Stimulated activated CD8-positive, alpha-beta memory T cell treated with anti-CD3 and anti-CD28 coated beads, Interleukin-15, amount 100 ng/mL, for 1 hour (primary cell): Measurements from ENCODE around the gene C8A.

Experiments
- DNase-seq: peaks from one replicate; pipeline ENCODE4 v3.0.0-alpha.2; 2020; ENCODE audit warnings: low read depth

Gene C8A

DNA sequence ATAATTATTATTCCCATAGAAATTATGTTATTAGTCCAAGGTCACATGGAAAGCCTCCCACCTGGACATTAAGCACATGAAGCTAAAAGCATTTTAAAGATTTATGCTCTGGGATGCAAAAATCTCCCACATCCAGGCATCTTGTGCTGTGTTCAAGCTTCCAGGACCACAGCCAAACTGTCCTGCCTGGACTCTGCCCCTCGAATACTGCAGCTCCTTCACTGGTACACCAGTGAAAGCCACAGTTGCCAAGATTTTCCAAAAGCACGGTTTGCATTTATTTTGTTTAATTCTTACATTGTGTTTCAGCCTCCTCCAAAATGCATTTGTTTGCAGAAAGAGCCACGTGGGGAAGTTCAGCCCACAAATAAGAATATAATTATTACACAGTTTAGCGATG is 72.6 kb downstream of the C8A start:
- DNase-seq: no peak

DNA sequence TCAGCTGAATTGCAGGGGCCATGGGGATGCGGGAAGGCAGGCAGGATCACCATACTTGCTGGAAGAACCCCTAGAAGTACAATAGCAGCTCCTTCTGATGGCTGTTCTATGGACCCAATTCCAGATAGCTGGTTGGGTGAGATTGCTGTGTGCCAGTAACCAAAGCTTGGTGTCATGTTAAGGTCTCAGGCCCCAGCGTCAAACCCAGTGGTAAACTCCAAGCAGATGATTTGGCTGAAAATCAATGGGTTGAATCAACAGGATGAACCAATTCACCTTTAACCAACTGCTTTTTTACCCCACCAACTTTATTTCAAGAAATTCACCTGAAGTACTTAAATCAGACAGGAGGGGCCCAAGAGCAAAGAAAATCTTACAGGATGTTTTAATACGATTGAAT is 73.4 kb downstream of the C8A start:
- no peak for DNase-seq

DNA sequence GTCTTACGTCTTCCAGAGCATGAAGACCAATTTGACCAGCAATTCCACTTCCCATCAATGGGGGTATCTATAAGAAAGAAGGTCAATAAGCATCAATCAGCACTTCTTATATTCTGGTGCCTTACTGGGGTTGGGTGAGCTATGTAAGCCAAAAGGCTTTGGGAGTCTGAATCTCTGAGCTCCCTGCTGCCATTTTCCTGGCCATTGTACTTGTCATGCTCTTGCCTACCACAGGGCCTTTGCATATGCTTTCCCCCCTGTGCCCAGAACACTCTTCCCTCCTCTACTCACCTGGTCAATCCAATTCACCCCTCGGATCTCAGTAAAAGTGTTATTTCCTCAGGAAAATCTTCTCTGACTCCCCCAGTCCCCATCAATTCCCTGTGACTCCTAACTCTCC is 74.9 kb downstream of the C8A start:
- no peak for DNase-seq

DNA sequence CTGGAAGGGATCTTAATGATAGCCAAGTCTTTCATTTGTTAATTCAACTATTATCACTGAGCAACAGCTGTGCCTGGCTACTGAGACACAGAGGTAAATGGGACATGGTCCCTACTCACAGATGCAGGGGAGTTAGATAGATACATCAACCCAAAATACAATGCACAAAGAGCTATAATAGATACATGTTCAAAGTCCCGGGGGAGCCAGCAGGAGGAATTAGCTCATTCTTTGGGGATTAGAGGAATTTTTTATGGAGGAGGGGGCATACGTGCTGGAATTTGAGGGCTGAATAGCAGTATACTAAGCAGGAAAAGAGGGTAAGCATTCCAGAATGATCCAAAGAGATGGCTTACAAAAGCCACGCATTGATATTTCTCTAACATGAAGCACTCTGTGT is 76.6 kb downstream of the C8A start:
- no peak for DNase-seq

DNA sequence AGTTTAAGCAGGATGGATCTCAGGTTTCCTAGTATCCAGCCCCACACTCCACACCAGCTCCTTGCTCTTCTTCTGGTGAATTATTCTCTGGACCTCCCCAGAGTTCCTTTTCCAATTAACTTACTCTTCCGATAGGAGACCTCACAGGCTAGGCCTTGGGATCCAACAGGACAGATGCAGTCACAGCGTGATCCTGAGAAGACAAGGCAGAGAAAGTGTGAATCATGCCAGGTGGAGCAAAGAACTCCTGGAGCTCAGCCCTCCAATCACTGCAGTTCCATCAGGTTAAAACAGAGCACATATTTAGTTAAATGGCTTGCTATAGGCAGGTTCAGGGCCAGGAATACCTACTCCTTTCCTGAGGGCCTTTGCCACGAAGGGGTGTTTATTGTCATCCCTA is 77.1 kb downstream of the C8A start:
- no peak for DNase-seq

DNA sequence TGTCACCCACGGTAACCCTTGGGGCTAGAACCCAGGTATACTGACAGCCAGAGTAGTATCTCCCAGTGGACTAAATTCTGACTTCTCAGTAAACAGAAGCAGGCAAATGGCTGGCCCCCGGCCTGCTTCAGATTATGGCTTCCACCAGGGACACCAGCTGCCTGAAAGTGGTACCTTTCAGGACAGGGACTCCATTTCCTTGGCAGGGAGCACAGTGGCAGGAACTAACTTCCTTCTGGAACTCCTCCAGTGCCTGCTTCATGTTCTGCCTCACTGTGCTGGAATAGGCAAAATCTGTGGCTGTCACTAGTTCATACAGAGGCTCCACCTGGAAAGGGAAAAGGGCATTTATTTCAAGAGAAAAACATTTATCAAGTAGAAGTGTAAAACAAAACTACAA is 78.6 kb downstream of the C8A start:
- DNase-seq: no peak

DNA sequence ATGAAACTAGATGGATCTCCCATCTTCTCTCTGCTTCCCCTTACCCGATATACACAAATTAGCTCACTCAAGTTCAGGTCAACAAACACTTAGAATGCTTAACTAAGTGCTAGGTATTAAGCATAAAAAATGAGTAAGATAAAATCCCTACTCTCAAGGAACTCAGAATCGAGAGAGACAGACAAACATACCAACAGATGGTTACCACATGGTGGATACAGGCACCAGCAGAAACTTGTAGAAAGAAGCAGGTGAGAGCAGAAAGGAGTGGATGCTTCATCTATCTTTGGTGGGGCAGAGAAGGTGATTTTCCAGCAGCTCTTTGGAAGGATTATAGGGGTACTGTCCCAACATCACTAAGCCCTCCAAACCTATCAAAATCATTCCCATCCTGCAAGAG is 79.0 kb downstream of the C8A start:
- no peak for DNase-seq

DNA sequence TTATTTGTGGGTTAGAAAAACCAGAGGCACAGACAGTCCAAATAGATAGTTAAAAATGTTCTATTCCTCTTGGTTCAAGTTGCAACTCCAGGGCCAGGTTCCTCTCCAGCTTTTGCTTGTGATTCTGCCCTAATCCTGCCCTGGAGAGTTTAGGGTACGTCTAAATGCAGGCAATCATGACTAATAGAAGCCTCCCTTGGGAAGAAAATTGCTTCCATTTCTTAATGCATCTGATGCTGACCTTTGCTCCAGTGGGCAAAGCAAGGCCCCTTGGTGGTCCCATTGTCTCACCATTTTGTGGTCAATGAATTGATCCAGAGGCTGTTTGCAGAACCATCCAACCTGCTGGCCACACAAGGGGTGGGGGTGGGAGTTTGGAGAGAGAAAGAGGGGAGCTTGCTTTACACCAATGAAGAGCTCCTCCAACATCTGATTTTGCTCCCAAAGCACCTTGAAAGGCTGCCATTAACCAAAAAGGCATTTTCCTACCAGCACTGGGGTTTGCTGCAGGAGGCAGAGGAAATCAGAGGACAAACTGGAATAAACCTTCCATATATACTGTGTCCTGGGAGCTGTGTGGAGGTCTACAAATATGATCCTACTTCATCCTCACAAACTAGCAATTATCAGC is 79.9 kb downstream of the C8A start:
- no peak for DNase-seq

DNA sequence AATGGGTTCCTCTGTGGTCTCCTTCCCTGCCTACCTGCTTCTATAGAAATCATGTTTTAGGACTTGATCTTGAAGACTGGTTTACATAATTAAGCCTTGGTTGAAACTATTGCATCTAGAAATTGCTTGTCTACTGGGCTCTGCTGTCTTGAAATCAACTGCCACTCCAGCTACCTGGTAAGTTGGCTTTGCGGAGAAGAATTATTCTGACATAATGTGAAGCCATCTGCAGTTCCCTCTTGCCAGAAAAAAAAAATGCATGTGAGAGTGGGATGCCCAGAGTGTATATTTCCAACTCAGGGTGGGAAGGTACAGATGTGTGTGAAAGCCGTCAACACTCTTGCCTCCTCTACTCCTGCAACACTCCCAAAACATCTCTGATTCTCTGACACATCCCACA is 84.0 kb downstream of the C8A start:
- no peak for DNase-seq

DNA sequence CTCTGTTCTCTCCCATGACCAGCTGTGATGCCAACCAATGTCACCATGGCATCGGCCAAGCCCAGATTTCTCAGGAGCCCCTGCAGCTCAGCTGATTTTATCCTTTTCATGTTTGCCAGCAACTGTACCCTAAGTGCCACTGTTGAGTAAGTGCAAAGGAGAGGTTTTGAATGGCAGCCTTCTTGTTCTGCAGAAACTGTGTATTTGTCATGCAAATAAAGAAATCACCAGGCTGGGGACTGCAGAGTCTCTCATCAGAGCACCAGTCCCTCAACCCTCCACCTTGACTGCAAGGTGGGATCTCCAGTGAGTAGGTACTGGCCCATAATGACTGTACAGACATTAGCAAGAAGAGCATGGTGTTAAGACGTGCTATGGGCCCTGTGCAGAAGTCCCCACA is 84.6 kb downstream of the C8A start:
- DNase-seq: no peak

DNA sequence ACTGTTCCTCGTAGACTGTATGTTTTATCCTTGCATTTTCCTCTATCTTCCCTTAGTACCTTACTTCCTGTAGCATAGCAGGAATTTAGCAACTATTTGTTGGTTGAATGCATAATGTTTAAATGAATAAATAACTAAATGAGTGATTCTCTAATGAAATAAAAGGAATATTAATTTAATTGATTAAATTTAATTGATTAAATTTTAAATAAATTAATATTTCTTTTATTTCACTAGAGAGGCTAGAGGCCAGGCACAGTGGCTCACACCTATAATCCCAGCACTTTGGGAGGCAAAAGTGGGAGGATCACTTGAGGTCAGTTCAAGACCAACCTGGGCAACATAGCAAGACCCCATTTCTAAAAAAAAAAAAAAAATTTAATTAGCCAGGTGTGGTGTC is 85.4 kb downstream of the C8A start:
- DNase-seq: no peak

DNA sequence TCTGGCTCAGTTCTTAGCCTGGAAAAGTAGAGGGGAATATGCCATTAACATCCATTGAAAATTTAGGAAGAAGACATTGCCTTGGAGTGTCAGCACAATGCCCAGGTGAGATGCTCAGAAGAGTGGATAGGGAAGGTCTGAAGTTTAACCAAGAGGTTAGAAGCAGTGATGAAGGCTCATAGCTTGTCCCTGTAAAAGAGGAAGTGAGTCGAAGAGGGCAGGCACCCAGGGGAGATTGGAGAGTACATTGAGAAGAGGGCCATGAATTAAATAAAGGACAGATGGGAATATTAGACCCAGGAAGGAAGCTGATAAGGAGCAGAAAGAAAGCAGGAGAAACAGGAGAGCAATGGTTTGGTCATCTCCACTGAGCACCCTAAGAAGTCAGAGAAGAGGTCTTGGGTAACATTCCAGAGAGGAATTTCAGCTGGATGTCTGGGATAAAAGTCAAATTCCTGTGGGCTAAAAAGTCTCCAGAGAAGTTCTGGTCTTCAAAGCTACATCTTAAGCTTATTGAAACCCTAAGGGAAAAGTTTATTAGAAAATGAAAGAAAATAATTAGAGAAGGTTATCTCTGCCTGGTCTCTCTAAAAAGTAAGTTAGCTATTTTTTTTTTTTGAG is 93.9 kb downstream of the C8A start:
- no peak for DNase-seq

DNA sequence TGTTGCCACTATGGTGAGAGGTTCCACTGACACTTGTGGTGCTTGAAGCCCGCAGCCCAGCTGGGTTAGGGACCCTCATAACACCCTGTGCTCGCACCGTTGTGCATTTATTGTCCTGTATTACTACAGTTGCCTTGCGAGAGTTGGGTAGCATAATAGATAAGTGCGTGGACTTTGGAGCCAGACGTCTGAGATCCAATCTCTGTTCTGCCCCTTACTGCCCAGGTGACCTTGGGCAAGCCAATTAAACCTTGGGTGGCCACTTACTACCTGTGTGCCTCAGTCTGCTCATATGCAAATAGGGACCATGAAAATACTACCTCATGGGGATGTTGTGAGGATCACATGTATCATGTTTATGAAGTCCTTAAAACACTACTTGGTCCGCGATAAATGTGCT is 97.9 kb downstream of the C8A start:
- DNase-seq: no peak

DNA sequence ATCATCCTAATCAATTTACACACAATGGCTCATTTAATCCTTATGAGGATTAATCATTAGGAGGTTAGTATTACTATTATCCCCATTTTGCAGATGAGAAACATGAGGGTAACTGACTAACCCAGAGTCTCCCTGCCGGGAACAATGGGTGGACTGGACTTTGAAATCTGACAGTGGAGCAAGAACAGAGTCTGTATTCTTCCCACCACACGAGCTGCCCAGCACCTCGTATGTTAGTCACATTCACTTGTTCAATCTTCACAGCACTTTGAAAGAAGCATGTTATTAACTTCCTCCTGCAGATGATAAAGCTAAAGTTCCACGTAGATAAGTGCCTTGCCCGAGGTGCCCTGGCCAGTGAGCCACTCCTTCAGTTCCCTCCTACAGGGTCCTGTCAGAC is 98.8 kb downstream of the C8A start:
- DNase-seq: no peak

DNA sequence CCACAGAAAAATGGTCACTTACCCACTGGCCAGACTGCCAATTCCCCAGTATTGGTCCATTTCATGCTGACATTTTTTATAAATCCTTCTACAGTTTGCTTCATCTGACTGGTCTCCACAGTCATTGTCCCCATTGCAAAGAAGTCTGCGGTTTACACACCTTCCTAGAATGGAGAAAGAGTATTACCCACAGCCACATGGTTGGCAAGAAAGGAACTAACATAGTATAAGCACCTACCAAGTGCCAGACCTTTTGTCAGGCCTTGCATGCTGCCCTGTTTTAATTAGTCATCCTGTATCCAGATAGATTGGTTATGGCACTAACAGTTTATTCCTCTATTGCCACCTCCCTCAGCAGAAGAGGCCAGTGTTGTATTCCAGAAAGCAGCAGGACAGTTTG is 100.1 kb downstream of the C8A start:
- no peak for DNase-seq

DNA sequence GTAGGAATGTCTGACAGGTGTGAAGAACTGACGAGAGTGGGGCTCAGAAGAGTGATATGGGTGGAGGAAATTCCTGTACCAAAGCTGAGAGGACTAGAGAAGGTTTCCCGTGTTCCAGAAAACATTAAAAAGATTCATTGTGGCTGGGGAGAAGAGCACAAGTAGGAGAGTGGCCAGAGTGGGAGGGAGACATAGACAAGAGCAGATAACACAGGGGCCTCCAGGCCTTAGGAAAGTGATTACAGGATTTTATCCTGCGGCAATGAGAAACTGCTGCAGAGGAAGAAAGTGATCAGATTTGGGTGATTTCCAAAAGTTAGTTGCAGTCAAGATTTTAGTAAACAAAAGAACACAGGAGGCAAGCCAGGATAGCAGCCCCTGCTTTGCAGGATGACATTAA is 103.3 kb downstream of the C8A start:
- no peak for DNase-seq

DNA sequence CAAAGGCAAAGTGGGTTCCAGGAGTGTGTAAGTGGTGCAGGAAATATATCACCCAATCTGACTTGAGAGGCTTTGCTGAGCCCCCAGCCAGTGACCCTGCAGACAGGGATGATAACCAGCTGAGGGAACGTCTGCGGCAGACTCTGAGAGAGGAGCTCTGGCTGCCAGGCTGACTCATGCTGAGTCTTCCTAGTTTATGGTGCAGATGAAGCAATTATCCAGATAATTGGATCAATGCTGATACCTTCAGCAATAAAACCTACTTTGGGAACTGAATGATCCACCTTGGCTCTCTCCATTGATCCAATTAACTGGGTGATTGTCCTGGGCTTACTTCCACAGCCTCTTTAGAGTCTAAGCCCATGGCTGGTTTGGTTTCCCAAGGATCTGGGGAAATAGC is 103.9 kb downstream of the C8A start:
- no peak for DNase-seq

DNA sequence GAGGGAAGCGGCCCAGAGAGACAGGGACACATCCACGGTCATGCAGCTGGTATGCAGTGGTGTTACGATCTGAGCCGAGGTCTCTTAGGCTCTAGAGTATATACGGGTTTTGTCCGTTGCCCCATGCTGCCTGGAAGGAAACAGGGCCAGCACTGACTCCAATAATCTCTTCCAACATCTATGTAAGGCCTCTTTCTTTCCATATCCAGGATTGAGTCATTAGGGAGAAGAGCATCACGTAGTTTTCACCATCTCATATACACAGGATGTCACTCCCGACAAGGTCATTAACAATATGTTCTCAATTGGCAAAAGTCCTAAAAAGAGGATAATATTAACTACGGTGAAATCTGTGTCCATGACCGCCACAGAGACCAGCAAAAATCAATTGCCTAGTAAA is 106.8 kb downstream of the C8A start:
- DNase-seq: no peak

DNA sequence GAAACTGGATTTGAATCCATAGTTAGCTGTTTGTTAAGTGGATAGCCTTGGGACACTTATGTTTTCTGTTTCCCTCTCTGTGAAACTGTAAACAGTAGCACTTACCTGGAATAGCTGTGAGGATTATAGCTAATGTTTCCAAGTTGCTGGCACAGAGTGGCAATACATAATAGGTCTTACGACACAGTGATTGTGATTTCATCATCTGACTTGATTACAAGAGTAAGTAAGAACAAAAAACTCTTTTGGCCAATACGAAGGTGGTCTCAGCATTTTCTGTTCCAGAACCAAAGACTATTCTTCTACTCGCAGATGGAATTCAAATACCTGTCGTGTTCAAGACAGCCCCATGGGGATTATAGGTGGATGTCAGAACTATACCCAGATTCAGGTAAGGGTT is 109.1 kb downstream of the C8A start:
- no peak for DNase-seq

DNA sequence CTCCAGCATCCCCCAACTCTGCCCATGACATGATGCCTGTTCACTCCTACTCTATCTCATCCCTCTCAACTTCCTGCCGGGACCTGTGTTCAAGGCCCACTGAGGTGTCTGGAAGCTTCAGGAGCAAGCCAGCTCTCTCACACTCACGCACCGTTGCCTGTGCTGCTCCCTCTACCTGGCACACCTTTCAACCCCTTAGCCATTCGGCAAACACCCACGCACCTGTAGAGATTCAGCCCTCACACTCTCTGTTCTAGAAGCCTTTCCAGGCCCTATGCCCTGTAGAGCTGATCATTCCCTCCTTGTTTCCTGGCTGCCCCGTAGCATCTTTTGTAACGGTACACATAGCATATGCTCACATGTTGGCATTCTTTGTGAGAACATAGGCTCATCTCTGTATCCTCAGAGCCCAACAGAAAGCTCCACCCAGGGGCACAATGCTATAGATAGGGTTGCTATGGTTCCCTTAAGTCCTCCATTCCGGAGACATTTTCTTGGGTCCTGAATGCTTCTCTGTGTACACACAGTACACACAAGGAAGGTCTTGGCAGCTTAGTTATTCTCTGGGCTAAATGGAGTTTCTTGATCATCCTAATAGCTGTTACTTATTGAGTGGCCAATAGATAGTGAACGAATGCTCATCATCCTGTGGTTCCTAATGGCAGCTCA is 109.9 kb downstream of the C8A start:
- DNase-seq: no peak

DNA sequence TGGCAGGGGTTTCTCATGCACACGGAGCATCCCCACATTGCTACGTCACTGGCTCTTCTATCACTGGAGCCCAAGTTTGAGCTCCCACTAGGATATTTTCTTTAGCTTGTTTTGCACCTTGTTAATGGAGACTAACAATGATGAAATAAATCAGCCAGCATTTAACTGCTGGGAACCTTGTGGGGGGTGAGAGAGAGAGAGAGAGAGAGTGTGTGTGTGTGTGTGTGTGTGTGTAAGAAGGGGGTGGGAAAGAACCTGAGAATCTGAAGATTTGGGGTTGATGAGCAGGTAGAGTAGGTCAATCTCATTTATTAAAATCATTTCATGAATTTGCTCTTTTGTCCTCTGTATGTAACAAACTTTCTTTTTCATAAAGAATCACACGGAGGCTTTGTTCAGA is 110.6 kb downstream of the C8A start:
- DNase-seq: no peak

DNA sequence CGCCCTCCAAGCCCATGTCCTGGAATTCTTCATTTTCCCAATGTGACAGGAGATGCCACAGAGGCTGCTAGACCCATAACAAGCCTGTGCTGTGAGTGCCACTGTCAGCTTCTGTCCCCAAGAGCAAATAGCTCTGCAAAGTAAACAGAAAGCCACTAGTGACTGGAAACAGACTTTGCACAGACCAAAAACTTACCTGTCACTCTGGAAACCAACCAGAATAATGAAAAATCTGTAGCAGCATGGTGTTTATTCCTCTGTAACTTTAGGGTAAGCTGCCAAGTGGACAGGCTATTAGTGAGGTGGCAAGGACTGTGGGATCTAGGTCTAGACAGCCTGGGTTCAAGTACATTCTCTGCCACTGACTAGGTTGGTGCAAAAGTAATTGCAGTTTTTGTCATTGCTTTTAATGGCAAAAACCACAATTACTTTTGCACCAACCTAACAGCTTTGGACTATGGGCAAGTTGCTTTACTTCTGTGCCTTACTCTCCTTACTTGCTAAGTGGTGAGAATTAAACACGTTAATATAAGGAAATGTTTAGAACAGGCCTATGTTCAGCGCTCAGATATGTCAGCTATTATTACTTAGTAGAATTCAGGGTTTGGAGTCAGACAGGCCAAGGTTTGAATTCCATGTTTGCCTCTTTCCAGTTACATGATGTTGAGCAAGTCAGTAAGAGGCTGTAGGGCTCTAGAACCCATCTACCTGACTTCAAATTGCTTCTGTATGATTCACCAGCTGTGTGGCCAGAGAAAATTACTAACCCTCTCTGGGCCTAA is 111.5 kb downstream of the C8A start, which contains the start of gene C8B:
Gene C8B (minus strand): TSS at position 100 of the 782 bp plus-strand sequence. CDS start 67 bp downstream, at position 33.
- DNase-seq: no peak

DNA sequence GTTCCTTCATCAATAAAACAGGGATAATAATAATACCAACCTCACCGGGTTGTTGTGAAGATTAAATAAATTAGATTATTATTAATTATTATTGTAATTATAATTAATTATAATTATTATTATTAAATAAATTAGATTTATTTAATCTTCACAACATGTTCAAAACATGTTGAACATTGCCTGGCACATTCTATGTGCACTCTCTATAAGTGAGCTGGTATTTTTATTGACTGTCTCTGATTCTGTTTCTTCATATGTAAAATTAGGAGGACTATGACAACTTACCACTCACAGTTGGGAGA is 112.1 kb downstream of the C8A start:
- DNase-seq: no peak
